GM13977 (cell line): ENCODE data around the gene DPEP3.
"Not testable (repeated sequence)": the region's sequence is repeated elsewhere in the genome, so short reads cannot be mapped to it uniquely, and the experiment has no call there.

ENCODE experiments used
- DNase-seq: peaks from one replicate; pipeline ENCODE4 v3.0.0; 2012; ENCODE audit warnings: low spot score
- CTCF ChIP-seq: IDR thresholded peaks from 2 replicates; pipeline ENCODE4 v1.5.1; 2012; ENCODE audit warnings: mild to moderate bottlenecking, control low read depth; ENCODE audit not compliant: insufficient read depth; ENCODE audit errors: extremely low read depth, missing control alignments
- in situ Hi-C: fragments of 300-500 bp; cut with MboI; formaldehyde crosslinking; loops from one replicate; pipeline ENCODE4 v1.12.0; 2022; ENCODE audit warnings: low sequenced_read_pairs, low pct_unique_long_range_greater_than_20kb, mixed read lengths, inconsistent platforms; ENCODE audit not compliant: unreplicated experiment

The DPEP3 gene

DNA sequence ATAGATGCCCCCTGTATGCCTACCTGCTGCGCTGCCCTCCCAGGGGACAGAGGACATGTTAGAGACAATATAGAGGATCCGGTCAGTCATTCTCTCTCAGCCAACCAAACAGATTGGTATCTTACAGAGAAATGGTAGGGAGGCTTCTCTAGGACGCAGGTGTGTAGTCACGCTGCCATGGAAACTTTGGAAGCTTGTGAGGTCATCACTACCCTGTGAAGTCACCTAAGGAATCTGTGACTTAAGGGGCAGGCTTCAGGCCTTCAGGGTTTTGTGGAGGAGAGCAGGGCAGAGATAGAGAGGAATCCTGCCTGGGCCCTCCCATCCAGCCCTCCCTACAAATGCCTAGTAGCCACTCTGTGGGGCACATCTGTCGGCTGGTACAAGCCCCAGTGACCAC, 35.4 kb upstream of the DPEP3 start, which contains the start of gene DPEP2NB:
Gene DPEP2NB (minus strand): TSS at position 231 of the 400 bp plus-strand sequence. CDS start 141 bp downstream, at position 90.
- no peak for DNase-seq
- in situ Hi-C loops: no loop called here
- no peak for TF ChIP-seq CTCF

DNA sequence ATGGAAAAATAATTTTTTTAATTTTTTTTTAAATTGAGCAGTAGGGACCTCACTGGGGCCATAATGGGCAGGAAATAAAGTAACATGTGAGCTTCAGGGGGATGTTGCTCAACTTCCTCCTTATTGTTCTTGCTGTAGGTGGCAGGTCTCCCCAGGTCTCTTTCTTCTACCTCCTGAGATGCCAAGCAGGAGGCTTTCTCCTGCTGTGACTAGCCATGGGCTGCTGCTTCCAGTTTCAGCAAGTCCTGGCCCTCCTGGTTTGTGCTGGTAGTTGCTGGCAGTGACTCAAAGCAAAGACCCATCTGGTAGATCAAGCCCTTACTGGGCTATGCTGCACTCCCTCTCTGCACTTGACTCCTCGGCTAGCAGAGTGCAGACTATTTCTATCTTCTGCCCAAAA, 33.1 kb upstream of the DPEP3 start:
- in situ Hi-C loops: no loop called here
- no peak for DNase-seq
- no peak for TF ChIP-seq CTCF

- in situ Hi-C loops, DNase-seq: not testable (repeated sequence)
Measured at GRCh38 chr16:68009872-68010271, 29.6 kb upstream of the DPEP3 start.

GRCh38 chr16:68009157-68009735, 28.9 kb upstream of the DPEP3 start:
- in situ Hi-C loops: no loop called here
- no peak for TF ChIP-seq CTCF
- no peak for DNase-seq

DNA sequence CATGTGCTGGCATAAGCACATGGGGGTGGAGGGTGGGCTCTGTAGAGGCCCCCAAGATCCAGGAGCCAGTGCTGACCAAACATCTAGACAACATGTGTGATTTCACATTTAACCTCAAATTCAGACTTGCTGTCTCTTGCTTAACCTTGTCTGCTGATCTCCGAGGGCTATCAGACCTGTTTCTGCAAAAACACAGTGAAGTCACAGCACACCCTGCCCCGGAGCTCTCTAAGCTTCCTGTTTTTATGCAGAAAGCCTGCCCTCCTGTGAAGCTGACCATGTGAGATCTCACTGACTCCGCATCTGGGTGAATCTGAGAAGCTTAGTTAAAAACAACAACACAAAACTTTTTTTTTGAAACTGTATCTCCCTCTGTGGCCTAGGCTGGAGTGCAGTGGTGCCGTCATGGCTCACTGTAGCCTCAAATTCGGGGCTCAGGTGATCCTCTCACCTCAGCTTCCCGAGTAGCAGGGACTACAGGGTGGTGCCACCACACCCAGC, 25.5 kb upstream of the DPEP3 start:
- DNase-seq: peak; percentile 28
- in situ Hi-C loops: no loop called here

DNA sequence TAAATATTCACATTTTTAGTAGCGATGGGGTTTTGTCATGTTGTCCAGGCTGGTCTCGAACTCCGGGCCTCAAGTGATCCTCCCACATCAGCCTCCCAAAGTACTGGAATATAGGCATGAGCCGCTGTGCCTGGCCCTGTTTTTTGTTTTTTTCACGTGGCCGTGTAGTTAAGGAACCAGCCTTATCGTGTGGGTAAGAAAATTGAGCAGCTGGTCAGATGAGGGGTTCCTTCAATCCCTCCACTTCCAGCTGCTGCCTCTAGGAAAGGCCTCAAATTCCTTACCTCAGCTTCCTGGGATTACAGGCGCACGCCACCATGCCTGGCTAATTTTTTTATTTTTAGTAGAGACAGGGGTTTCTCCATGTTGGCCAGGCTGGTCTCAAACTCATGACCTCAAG, 24.9 kb upstream of the DPEP3 start:
- in situ Hi-C loops: no loop called here
- TF ChIP-seq CTCF: no peak
- DNase-seq: no peak

More for the DNA sequence above, 25.5 kb upstream of the DPEP3 start:
- TF ChIP-seq CTCF: no peak

GRCh38 chr16:68003031-68003430, 22.7 kb upstream of the DPEP3 start:
- peak; percentile 1 for DNase-seq
- in situ Hi-C loops: no loop called here
- TF ChIP-seq CTCF: no peak
